Adipocyte (in vitro differentiated cells): ENCODE results near the gene LPIN1.
"Not testable (repeated sequence)": the region's sequence is repeated elsewhere in the genome, so short reads cannot be mapped to it uniquely, and the experiment has no call there.

ENCODE experiments used
- DNase-seq: peaks from one replicate; pipeline ENCODE4 v3.0.0-alpha.2; 2015; ENCODE audit warnings: low read depth
- H3K27me3 ChIP-seq: replicated peaks from 2 replicates; pipeline ENCODE4 v1.7.0; 2013; ENCODE audit warnings: mild to moderate bottlenecking, low read length, moderate library complexity; ENCODE audit not compliant: control insufficient read depth, insufficient read depth
- H3K36me3 ChIP-seq: 2 replicates; pipeline ENCODE4 v1.7.0; 2013; ENCODE audit warnings: low read length, mild to moderate bottlenecking, moderate library complexity; ENCODE audit not compliant: control insufficient read depth, insufficient read depth, severe bottlenecking
- H3K4me1 ChIP-seq: 2 replicates; pipeline ENCODE4 v1.7.0; 2013; ENCODE audit warnings: mild to moderate bottlenecking, low read length, moderate library complexity; ENCODE audit not compliant: control insufficient read depth, insufficient read depth
- H3K4me3 ChIP-seq: 2 replicates; pipeline ENCODE4 v1.7.0; 2013; ENCODE audit warnings: mild to moderate bottlenecking, low read length, moderate library complexity
- H3K9ac ChIP-seq: 2 replicates; pipeline ENCODE4 v1.7.0; 2013; ENCODE audit warnings: mild to moderate bottlenecking, low read length, moderate library complexity
- H3K9me3 ChIP-seq: 2 replicates; pipeline ENCODE4 v1.7.0; 2013; ENCODE audit warnings: mild to moderate bottlenecking, low read length, moderate library complexity; ENCODE audit not compliant: control insufficient read depth

LPIN1 gene

DNA sequence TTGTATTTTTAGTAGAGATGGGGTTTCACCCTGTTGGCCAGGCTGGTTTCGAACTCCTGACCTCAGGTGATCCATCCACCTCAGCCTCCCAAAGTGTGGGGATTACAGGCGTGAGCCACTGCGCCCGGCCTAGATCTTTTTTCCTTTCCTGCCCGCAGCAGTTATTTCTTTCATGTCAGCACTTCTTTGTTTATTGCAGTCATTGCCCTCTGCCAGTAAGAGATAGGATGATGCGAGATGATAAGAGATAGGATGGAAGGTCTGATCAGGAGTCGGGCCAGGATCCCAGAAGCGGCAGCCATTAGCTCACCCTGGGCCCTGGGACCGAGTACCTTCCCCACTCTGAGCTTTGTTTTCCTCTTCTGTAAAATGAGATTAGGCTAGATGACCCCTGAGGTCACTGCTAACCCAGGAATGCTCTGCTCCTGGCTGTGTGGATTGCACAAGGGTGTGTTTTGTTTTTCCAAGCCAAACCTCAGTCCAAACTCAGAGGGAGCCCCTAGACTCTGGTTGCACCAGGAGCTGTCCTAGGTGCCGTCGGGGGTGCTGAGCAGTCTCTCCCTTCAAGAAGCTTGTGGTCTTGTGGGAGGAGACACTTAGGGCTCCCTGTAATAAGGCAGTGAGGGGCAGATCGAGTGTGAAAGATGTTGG is 63.3 kb downstream of the LPIN1 start:
- no peak for DNase-seq
- Histone ChIP-seq H3K4me1 (peaks cover 6% of the 10 kb centered on the region), H3K9me3 (no peaks in the 10 kb centered on the region), H3K27me3 (no peaks in the 10 kb centered on the region), H3K36me3 (peaks cover 88% of the 10 kb centered on the region), H3K4me3 (no peak overlapping the region), H3K9ac (no peak overlapping the region)

DNA sequence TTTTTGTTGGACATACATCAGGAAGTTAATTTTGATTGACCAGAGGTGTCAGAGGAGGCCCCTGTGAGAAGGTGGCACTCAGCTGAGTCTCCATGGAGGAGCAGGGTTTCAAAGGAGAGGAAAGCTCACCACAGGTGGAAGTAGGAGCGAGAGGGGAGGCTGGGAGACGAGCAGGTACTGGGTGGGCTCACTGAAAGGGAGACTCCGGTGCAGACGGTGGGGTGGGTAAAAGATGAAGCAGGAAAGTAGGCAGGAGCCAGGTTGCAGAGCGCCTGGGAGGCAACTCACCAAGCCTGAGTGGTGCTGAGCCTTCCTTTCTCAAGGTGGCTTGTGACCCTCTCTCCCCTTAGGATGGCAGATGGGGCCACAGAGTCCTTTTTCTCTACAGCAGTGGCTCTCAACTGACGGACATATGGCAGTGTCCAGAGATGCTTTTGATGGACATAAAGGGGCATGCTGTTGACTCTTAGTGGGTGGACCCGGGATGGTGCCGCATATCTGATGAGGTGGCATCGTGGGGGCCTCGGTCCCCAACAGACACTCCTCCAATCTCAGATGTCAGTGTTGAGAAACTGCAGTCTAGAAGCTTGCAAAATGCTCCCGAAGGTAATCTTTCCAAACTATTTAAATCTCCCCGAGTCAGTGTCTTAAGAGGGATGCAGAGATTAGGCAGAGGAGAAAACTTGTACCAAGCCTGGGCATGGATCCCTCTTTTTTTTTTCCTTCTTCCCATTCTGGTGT is 64.0 kb downstream of the LPIN1 start:
- Histone ChIP-seq H3K4me3 (no peak overlapping the region), H3K9ac (no peak overlapping the region), H3K27me3 (no peaks in the 10 kb centered on the region), H3K36me3 (peaks cover 88% of the 10 kb centered on the region), H3K9me3 (no peaks in the 10 kb centered on the region), H3K4me1 (peaks cover 6% of the 10 kb centered on the region)
- DNase-seq = no peak

DNA sequence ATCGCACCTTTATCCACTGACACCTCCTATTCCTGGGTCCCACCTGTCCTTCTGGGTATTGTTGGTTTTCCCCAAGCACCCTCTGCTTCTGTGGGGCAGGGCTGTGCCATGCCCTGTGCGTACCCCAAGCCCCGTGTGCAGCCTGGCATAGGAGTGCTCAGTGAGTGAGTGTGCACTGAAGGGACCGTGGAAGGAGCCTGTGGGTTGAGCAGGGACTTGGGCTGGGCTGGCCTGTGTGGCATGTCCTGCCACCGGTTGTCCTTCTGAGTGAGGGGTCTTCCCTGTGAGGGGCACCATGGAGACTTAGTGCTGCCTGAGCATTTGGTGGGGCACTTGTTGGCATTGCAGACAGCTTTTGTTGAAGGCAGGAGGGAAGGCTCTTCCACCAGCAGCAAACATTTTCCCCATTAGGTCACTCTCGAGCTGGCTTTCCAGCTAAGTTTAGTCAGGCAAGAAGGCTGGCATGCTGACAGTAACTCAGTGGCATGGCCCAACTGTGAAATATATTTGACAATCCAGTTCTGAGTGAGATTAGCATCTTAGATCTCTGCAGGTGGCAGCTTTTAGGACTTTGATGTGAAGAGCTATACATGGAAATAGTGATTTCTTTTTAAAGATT is 64.7 kb downstream of the LPIN1 start:
- H3K36me3 ChIP-seq = peaks cover 88% of the 10 kb centered on the region
- DNase-seq = peak; percentile 26
- no peak overlapping the region for H3K4me3 ChIP-seq

DNA sequence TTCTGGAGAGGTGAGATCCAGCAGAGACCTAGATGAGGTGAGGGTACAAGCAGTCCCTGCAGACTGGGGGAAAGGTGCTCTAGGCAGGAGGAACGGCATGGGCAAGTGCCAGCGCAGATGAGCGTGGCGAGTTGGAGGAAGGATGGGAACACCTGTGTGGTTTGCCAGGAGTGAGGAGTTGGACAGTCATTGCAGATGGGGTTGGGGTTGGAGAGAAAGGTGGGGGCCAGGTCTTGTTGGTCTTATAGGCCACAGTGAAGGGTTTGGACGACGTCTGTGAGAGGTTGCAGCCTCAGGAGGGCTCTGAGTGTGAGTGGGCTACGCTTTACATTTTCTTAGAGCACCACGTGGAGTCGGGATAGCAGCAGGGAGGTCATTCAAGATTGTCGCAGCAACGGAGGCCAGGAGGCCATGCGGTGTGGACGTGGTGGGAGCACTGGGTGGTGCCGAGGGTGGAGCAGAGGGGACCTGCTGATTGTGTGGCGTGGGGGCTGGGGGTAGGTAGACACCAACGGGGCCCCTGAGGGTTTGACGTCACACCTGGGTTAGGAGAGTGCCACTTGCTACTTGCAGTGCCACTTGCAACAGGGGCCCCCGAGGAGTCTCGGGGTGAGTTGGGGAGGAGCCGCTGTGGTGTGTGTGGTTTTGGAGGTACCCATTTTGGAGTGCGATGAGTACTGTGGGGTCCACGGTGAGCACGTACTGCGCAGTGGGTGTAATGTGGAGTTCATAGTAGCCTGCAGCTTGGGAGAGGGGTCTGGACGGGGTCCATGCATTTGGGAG is 66.2 kb downstream of the LPIN1 start:
- H3K9me3 ChIP-seq = no peaks in the 10 kb centered on the region
- no peaks in the 10 kb centered on the region for H3K27me3 ChIP-seq
- DNase-seq = no peak
- peaks cover 6% of the 10 kb centered on the region for H3K4me1 ChIP-seq
- H3K9ac ChIP-seq = no peak overlapping the region
- H3K36me3 ChIP-seq = peaks cover 84% of the 10 kb centered on the region
- H3K4me3 ChIP-seq = no peak overlapping the region

More for the DNA sequence above, 64.7 kb downstream of the LPIN1 start:
- H3K27me3 ChIP-seq = no peaks in the 10 kb centered on the region
- peaks cover 6% of the 10 kb centered on the region for H3K4me1 ChIP-seq
- no peak overlapping the region for H3K9ac ChIP-seq
- H3K9me3 ChIP-seq = no peaks in the 10 kb centered on the region

DNA sequence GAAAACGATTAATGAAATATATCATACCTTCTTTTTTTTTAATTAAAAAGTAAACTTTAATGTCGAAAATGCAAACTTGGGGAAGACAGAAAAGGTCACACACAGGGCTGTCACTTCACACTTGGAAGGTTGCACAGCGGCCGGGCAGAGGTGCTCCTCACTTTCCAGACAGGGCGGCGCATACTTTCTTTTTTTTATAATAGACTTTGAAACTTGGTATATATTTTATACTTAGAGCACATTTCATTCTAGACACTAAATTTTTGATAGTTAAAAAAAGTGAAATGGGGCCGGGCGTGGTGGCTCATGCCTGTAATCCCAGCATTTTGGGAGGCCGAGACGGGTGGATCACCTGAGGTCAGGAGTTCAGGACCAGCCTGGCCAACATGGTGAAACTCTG is 66.9 kb downstream of the LPIN1 start:
- H3K4me1 ChIP-seq, H3K9ac ChIP-seq, H3K4me3 ChIP-seq, DNase-seq, H3K9me3 ChIP-seq, H3K27me3 ChIP-seq: not testable (repeated sequence)
- peaks cover 83% of the 10 kb centered on the region for H3K36me3 ChIP-seq

DNA sequence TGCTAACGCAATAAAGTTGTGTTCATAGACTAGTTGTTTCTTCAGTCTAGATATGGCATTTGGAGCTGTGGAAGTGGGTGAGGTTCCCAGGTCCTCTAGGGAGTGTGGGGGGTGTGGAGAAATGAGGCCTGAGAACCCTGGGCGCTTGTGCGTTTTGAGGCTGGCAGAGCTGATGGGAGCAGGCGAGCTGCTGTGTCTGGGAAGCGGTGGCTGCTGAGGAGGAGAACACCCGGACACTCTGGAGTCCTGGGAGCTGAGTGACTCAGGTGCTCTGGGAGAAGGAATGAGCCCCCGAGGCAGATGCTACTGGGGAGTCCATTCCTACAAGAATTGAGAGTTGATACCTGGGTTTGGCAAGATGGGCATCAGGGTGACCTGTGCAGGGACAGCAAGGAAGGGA is 67.5 kb downstream of the LPIN1 start:
- Histone ChIP-seq H3K36me3 (peaks cover 84% of the 10 kb centered on the region), H3K4me1 (peaks cover 6% of the 10 kb centered on the region), H3K9ac (no peak overlapping the region), H3K4me3 (no peak overlapping the region), H3K27me3 (no peaks in the 10 kb centered on the region), H3K9me3 (no peaks in the 10 kb centered on the region)
- DNase-seq = no peak

DNA sequence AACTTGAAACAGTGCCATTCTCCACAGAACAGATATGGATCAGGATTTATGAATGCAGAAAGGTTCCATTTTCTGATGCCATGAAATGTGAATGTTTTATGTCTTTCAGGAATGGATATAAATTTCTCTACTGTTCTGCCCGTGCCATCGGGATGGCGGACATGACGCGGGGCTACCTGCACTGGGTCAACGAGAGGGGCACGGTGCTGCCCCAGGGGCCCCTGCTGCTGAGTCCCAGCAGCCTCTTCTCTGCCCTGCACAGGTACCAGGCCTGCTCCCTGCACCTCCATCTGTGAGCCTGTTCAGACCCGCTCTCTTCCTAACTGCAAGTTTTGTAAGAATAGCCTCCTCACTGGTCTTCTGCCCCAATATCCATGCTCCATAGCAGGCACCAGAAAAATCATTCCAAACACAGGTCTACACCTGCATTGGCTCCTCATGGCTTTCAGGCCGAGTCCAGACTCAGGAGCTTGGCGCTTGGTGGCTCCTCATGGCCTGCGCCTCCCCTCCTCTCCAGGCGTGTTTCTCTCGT is 68.6 kb downstream of the LPIN1 start:
- Histone ChIP-seq H3K4me3 (no peak overlapping the region), H3K9ac (no peak overlapping the region), H3K27me3 (no peaks in the 10 kb centered on the region), H3K36me3 (peaks cover 87% of the 10 kb centered on the region), H3K9me3 (no peaks in the 10 kb centered on the region), H3K4me1 (peaks cover 1% of the 10 kb centered on the region)
- DNase-seq = no peak

DNA sequence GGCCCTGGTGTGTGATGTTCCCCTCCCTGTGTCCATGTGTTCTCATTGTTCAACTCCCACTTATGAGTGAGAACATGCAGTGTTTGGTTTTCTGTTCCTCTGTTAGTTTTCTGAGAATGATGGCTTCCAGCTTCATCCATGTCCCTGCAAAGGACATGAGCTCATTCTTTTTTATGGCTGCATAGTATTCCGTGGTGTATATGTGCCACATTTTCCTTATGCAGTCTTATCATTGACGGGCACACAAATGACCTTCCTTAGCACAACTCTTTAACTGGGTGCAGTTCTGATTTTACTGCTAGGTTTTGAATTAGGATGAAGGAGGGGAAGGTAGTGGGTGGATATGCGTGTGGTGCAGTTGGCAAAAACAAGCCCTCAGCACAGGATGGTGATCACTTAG is 70.5 kb downstream of the LPIN1 start:
- H3K36me3 ChIP-seq = peaks cover 90% of the 10 kb centered on the region
- not testable (repeated sequence) for H3K9me3 ChIP-seq, H3K4me1 ChIP-seq, H3K27me3 ChIP-seq, H3K9ac ChIP-seq, DNase-seq, H3K4me3 ChIP-seq

DNA sequence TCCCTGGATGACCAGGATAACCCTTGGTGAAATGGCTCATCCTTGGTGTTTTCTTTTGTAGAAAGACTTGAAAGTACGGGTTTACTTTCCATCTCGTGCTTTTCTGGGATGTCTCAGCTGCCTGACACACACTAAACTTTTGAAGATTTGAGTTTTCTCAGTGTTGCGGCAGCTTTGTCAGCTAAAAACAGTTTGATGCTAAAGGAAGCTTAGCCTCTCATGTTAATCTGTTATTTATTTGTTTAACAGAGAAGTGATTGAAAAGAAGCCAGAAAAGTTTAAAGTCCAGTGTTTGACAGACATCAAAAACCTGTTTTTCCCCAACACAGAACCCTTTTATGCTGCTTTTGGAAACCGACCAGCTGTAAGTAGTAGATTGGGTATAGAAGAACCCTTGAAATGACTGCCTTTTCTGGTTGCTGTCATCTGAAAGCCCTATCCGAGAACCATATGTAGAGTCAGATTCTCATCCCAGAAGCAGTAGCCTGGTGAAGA is 72.8 kb downstream of the LPIN1 start:
- no peaks in the 10 kb centered on the region for H3K27me3 ChIP-seq
- H3K9ac ChIP-seq = no peak overlapping the region
- no peaks in the 10 kb centered on the region for H3K9me3 ChIP-seq
- DNase-seq = no peak
- H3K4me1 ChIP-seq = no peaks in the 10 kb centered on the region
- peaks cover 96% of the 10 kb centered on the region for H3K36me3 ChIP-seq
- H3K4me3 ChIP-seq = no peak overlapping the region

DNA sequence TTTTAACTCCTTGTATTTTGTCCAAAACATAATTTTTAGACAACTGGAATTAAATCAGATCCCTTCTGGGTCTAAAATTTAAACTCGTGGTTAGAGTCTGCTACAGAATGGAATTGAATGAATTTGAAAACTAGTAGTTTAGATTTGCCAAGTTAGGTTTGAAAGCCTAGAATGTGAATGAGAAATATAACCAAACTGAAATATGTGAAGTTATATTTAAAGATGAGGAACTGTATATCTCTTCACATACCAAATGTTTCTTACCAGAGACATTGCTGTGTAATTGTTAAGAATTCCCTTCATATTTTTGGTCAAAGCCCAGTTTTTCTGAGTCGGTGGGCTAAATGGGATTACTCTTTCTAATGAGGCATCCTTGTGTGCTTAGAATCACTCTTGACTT is 74.2 kb downstream of the LPIN1 start:
- no peak overlapping the region for H3K9ac ChIP-seq
- peaks cover 96% of the 10 kb centered on the region for H3K36me3 ChIP-seq
- H3K4me3 ChIP-seq = no peak overlapping the region

DNA sequence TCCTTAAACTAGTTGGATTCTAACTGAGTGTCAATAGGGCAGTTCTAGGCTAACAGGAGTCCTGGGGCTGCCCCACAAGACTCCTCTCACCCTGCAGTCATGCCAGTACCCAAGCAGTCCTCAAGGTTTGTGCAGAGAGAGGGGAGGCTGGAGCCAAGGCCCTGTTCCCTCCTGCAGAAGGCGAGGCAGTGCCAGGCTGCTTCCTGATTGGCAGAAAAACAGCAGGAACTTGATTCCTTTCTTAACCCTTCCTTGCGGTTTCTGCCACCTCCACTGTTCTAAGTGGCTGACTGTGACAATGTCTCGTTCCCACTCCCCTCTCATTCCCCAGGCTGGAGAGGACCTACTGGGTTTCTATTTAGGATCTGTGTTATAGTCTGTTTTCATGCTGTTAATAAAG is 75.3 kb downstream of the LPIN1 start:
- peaks cover 96% of the 10 kb centered on the region for H3K36me3 ChIP-seq
- no peak overlapping the region for H3K9ac ChIP-seq
- H3K27me3 ChIP-seq = no peaks in the 10 kb centered on the region
- H3K9me3 ChIP-seq = no peaks in the 10 kb centered on the region
- no peaks in the 10 kb centered on the region for H3K4me1 ChIP-seq
- no peak for DNase-seq
- H3K4me3 ChIP-seq = no peak overlapping the region

More for the DNA sequence above, 74.2 kb downstream of the LPIN1 start:
- no peaks in the 10 kb centered on the region for H3K4me1 ChIP-seq
- no peaks in the 10 kb centered on the region for H3K27me3 ChIP-seq
- no peaks in the 10 kb centered on the region for H3K9me3 ChIP-seq
- DNase-seq = no peak
